IPS-NIHi11 (cell line): ENCODE results near the gene PWWP2B.

Source experiments
- DNase-seq: peaks from one replicate; pipeline ENCODE4 v3.0.0; 2012; ENCODE audit warnings: mixed read lengths, low spot score

PWWP2B gene

DNA sequence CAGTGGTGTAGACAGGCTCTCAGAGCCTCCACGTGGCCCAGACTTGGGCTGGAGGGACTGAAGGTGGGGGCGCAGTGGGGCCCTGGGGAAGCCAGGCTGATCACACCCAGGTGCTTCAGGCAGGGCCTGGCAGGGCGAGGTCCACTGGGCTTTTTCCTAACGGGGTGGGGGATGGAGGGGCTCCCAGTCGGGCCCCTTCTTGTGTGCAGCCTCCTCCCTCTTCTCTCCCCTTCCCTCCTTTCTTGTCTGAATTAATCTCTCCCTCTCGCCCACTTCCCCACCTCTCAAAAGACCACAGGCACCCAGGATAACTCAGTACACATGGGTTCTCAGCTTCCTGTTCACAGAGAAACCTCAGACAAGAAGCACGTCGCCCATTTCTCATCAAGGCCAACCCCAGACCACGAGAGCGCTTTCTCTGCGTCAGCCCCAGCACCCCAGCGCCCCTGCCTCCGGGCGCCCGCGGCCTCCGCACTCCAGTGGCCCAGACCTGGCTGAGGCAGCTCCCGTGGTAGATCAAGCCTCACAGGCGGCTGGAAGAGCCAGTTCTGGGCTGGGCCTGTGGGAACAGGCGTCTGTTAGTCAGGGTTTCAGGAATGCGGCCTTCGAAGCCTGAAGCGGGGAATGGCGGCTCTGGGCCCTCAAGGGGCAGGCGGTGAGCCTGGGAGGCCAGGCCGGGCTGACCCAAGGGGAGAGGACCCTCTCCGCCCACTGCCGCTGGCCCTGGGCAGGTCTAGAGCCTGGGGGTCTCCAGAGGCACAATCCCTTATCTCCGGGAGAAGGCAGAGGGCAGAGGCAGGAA is 50.6 kb downstream of the PWWP2B start:
- DNase-seq = no peak

DNA sequence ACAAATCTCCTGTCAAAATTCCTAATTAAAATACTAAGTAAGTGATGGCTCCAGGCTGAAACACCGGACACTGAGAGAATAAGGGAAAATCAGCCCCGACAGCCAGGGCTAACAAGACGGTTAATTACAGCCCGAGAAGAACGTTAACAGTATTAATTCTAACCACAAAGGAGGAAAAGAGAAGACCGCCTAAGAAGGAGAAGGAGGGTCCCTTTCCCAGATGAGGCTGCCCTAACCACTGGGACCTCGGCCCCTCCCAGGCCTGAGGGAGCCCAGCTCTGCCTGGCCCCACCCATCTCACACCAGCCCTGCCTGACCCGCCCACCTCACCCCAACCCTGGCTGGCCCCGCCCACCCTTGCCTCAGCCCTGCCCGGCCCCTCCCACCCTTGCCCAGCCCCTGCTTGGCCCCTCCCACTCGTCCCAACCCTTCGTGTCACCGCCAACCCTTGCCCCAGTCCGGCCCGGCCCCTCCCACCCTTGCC is 51.3 kb downstream of the PWWP2B start:
- peak; percentile 82 for DNase-seq

DNA sequence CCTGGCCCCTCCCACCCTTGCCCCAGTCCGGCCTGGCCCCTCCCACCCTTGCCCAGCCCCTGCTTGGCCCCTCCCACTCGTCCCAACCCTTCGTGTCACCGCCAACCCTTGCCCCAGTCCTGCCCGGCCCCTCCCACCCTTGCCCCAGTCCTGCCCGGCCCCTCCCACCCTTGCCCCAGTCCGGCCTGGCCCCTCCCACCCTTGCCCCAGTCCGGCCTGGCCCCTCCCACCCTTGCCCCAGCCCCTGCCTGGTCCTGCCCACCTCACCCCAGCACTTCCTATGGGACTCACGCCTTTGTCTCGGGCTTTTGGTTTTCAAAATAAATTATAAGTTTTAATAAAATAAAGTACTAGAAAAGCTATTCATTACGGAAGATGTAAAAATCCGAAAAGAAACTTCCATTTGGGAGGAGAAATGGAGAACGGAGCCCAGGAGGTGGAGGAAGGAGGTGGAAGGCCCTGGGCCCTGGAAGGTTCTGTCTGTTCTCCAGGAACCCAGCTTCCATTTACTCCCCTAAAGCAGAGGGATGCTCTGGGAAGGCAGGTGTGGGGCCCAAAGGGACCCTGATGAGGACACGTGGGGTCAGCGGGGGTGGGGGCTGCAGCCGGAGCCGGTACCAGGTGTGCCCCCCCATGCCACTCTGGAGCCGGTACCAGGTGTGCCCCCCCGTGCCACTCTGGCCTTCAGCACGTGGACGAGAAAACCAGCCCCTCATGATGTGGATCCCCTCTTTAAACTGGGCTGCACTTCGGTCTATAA is 52.2 kb downstream of the PWWP2B start:
- DNase-seq = no peak

DNA sequence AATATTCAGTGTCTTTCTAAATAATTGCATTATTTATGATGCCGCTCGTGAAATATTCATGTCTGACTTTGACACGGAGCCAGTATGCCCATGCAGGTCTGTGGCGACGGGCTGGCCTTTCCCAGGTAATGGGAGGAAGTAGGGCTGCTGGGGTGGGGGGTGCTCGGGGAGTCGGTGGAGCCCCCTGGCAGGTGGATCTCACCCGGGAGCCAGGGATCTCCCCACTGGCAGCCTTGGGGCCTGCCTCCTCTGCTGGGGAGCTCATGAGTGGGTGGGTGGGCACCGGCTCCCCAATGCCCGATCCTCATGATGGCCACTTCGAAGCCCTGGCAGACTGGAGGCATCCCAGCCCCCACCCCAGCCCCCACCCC is 52.8 kb downstream of the PWWP2B start:
- no peak for DNase-seq

DNA sequence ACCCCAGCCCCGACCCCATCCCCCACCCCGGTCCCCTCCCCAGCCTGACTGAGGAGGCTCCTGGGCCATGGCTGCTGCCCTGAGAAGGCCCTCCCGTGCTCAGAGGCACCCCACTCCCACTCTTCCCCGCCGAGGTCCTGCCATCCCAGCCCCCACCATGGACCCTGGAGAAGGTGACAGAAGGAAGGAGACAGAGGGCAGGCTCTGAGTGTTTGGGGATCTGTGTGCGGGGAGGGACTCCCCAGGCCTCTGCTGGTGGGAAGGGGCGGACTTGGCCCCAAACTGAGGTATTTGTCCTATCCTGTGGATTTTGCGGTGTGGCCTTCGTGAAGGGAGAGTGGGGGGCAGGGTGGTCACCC is 53.4 kb downstream of the PWWP2B start:
- DNase-seq = no peak

DNA sequence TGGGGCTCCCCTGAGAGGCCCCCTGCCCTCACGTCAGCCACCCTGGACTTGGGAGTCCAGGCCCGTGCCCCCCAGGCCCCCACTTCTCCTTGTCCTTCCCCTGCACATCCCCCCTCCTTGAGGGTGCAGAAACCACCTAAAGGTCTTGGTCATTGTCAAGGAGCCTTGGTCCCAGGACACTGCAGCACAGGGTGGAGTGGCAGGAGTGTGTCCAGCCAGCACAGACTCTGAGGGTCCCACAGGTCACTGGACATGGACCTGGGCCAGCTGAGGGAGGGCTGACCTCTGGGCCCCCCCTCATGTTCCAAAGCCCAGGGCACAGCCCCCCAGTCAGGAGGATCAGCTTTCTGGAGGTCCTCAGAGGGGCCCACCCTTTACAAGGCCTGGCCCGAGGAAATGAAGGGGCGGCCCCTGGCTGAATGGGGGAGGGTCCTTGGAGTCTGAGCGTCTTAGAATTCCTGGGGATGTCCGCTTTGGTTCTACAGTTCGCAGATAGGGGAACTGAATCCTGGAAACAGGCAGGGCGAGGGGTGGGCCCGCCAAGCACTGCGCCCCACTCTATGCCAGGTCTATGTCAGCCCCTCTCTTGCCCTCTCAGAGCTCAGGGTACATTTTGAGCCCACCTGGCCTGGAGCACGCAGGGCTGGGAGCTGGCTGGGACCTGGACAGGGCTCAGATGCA is 54.0 kb downstream of the PWWP2B start:
- DNase-seq = no peak

DNA sequence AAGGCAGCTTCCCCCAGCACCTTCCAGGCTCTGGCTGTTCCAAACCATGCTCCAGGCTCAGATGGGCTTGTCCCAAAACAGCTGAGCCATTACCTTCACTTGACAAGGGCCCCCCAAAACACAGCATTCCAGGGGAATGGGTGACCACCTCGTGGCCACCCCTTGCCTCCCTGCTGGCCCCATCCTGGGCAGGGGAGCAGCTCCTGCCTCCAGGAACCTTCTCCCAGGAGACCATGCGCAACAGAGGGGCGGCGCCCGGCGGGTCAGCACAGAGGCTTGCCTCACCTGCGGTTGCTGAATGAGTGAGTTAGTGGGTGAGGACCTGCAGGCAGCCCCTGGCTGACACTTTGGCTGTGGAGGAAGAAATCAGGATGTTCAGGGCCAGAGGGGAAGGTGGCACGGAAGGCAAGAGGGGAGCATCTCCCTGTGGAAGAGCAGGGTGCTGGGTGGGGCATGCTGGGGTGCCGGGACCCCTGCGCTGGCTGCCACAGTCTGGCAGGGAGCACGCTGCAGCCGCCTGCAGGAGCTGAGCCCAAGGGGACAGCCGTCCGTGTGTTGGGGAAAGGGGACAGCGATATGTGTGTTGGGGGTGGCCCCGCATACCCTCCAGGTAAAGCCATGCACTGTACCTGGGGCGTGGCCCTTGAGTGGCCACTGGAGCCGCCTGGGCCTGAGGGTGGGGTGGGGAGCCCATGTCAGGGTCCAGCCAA is 54.7 kb downstream of the PWWP2B start:
- DNase-seq = no peak

DNA sequence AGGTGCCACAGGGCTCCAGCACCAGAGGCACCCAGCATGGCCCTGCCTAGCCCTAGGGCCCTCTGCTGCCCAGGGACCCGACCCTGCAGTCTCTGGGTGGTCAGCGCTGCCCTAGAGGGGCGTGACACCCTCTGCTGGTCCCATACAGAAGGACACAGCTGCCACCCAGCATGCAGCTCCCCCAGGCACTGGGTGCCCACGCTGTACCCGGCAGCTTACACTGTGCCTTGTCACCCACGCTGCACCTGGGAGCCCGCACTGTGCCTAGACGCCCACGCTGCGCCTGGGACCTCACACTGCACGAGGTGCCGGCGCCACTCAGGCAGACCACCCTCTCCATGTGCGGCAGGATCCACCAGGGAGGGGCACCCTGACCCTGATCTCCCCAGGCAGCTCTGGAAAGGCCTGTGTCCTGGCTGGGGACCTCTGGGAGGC is 55.2 kb downstream of the PWWP2B start:
- no peak for DNase-seq

DNA sequence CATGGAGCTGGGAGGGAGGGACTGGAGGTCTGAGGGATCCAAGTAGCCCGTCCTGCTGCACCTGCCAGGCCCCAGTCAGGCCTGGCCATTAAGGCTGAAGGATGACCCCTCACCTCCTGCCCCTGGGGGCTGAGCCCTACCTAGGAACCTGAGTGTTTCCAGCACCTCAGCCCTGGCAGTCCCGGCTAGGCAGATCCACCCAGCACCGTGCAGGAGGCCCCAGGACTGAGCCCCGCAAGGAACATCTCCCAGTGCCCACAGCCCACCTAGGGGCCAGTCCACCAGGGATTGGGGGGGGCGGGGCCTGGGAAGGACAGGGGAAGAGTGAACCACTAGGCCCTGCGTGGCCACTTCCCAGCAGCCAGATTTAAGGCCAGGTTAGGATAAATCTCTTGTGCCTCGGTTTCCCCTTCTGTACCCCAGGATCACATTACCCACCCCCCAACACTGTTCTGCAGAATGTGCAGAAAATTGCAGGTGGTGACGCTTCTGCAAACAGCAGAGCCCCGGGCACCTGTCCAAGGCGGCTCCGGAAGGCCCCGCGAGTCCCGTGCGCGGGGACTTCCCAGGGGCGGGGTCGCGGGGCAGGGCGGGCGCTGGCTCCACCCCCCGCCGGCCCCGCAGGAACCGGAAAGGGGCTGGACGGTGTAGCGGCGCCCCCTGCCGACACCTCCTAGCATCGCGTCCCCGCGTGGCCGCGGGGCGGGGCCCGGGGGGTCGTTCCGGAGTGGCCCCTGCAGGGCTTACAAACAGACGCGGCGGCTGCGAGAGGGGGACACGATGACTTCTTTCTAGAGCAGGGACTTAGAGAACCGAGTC is 55.9 kb downstream of the PWWP2B start:
- DNase-seq = peak; percentile 96

DNA sequence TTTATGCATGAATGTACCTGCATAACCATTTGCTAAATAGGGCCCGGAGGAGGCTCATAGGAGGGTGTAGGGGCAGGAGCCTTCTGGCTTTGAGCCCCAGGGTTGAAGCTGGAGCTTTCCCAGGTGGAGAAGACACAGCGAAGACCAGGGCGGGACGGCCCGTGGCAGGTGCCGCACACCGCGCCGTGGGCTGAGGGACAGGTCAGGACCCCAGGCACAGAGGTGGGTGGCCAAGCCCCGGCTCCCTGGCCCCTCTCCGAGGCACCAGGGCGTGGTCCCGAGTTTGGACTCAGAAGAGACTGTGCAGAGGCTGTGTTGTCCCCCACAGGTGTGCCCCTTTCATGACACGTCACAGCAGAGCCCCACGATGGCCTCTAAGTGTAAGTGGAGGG is 56.5 kb downstream of the PWWP2B start:
- DNase-seq = no peak

DNA sequence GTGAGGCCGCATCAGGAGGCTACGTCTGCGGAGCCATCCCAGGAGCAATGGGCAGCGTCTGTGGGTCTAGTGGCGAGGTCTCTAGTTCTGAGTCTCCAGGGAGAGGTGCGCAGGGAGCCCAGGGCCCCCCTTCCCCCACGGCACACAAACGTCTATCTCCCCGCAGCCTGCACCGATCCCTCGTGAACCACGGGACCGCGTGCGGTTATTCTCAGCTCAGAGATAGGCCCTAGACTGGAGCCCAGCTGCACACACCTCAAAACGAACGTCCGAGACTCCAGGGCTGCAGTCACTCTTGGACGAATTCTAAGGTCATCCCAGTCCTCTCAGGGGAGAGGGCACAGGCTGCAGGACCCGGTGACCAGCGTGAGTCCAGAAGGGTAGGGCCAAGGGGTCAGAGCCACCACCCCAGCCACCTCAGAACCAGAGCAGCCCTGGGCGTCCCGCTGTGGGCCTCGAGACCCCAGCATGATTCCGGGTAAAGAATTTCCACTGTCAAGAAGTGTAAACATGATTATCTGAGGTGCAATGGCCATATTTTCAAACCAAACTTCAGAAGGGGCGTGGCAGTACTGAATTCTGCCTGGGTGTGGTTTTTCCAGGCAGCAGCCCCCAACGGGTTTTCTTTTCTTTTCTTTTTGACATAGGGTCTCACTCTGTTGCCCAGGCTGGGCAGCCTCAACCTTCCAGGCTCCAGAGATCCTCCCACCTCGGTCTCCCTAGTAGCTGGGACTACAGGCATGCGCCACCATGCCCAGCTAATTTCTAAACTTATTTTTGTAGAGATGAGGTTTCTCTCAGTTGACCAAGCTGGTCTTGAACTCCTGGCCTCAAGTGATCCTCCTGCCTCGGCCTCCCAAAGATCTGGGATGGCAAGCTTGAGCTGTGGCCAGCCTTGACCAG is 57.5 kb downstream of the PWWP2B start:
- no peak for DNase-seq

DNA sequence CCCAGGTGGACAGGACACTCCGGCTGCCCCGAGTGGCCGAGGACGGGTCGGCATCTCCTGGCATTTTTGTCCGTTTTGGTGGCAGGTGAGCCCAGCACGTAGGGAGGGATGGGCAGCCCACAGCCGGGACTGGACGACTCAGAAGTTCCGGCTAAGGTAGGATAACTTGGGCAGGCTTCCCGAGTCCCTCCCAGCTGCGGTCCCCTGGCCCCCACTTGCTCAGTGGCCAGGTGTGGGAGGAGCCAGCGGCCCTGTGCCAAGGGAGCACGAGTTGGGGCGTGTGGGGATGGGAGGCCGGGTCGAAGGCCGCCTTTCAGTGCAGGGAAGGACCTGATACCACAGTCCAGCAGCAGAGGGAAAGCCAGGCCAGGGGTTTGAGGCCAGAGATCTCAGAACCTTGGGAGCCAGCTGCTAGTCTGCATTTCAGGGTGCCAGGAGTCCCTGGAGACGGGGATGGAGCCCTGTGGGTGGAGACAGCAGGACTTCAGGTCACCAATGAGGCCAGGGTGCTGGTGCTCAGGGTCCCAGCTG is 58.5 kb downstream of the PWWP2B start:
- DNase-seq = no peak

DNA sequence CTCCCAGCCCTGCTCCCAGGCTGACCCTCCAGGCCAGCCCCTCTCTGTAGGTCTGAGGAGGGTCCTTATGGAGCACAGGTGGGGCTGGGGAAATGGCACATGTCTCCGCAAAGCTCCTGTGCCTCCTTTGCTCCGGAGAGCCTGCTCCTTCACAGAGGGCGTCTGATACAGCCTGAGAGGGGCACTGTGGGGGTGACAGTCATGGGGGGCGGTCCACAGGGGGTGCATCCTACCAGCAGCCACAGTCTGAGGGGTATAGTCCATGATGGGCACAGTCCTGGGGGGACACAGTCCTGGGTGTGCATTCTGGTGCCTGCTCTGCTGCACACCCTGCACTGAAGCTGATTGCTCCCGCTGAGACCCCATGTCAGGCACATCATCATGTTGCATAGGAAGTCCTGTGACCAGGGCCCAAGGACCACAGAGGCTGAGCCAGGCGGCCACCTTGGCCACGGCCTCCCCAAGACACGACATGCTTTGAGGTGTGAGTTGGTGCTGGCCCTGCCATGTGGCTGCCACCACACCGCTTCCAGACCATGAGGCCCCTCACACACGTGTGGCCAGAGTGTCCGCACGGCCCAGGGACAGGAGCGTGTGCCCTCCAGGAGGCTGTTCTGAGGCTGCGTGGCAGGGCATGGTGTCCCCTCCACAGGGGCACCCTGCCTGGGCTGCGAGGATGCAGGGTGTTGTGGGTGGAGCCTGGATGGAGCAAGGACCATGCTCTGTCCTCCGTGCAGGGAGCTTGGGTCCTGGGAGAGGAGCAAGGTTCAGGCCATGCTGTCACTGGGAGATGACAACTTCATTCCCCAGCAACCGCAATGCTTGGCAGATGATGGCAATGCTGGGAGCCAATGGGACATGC is 59.2 kb downstream of the PWWP2B start:
- no peak for DNase-seq

DNA sequence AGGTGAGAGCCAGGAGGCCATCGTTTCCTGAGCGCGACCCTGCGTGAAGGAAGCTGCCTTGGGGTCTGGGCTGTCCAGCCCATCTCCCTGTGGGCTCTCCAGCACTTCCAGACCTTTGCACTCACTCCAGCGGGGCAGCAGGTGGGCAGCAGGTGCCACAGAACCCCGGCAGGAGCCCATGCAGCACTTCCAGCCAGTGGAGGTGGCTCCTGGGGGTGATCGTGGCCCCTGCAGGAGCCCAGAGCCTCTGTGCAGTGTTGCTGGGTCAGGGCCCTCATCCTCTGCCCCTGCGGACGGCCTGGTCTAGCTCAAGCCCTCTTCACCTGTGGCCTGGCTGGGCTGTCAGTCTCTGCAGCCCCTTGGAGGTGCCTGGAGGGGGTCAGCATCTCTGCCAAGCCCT is 59.9 kb downstream of the PWWP2B start:
- no peak for DNase-seq

DNA sequence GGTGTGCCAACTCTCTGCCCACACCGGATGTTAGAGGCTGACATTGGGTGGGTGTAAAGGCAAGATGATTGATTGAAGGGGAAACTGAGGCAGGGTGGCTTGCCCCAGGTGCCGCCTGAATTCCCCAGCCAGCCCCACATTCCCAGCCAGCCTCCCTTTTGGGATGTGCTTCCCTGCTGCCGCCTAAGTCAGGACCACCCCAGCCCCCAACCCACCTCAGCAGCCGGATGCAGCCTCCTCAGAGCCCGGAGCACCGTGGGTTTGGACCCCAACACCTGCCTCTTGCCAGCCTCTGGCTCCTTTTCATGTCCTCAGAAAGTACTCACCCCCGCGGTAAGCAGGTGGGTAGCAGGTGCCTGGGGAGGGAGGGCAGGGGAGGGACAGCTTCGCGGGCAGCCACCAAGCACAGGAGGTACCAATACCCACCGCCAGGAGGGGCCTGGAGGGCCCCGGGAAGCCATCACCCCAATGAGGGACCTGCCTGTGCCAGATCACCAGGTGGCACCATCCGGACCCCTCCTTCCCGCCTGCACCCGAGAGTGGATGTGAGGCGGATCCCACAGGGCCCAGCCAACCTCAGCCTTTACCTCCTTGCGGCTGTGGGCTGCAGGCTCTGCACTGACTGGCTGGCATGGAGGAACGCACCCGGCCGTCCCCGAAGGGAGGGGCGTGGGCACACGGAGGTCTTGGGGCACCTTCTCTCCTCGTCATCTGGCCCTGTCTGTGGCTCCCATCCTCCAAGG is 60.5 kb downstream of the PWWP2B start:
- DNase-seq = no peak

DNA sequence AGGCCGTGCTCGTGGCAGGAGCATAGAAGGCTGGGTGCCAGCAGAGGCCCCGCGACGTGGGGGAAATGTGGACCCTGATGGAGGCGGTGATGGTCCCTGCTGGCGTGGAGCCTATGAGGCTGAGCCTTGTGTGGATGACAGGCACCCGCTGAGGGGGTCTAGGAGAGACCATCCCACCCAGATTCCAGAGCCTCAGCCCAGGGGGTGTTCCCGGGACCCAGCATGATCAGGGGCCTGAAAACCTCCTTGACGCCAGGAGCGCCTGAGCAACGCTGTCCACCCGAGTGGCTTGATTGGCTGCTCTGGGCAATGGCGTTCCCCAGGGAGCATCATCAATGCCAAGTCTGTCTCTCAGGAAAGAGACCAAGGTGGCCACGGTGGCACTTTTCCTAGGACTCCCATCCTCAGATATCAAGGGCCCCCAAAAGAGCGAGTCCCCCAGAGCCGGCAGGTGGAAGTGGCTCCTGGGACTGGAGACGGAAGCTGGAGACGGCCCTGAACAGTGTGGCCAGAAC is 61.1 kb downstream of the PWWP2B start:
- no peak for DNase-seq

DNA sequence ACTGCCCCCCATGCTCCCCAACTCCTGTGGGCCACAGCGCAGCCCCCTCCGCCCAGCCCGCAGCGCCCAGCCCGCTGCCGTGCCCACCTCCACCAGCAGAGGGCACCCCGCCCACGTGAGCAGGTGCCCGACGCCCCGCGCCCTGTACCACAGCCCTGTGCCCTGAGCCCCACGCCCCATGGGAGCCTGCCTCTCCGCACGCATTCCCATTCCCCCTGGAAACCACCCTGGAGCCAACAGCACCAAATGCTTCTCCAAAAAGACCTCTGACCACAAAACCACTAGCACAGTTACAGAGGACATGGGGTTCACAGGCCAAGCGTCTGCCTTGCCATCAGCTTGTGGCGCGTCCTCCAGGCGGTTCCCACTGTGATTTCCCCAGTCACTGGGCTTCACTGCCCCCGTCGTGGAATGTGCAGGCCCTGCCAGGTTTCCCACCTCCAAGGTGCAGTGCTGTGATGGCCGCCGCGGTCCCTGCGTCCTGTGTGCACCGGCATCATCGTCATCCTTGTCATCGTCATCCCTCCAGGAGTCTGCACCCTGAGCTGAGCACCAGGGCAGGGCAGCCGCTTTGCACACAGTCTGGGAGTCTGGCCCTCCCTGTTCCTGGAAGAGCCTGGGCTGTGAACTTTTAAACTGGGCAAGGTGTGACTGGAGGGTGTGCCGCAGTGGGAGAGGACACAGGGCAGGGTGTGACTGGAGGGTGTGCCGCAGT is 61.7 kb downstream of the PWWP2B start:
- DNase-seq = peak; percentile 95
